ENCODE results near the gene ECHDC3.

The ECHDC3 gene

GRCh38 chr10:11757821-11758463 lies 15.8 kb downstream of the ECHDC3 start (continued):
- TF ChIP-seq ZNF518A (tag by site-specific recombination; conservative IDR thresholded peaks at IDR 0.05; ENCODE audit: low read depth) (no peak), ZNF843 (tag by site-specific recombination; IDR thresholded peaks at IDR 0.05) (no peak), ZNF660 (tag by site-specific recombination; IDR thresholded peaks at IDR 0.05) (peak; percentile 4; the same call in 1 of the 2 replicates), ZBTB17 (tag by site-specific recombination; IDR thresholded peaks at IDR 0.05) (peak; percentile 36; the same call in 1 of the 2 replicates), ZNF561 (tag by site-specific recombination; IDR thresholded peaks at IDR 0.05; ENCODE audit: borderline replicate concordance) (no peak), MYNN (tag by site-specific recombination; IDR thresholded peaks at IDR 0.05; ENCODE audit: borderline replicate concordance) (no peak), ZNF830 (tag by site-specific recombination; IDR thresholded peaks at IDR 0.05; ENCODE audit: low read depth) (no peak), ZNF571 (tag by site-specific recombination; IDR thresholded peaks at IDR 0.05) (no peak), SCRT2 (tag by site-specific recombination; IDR thresholded peaks at IDR 0.05) (peak; percentile 45), ZNF280D (tag by site-specific recombination; IDR thresholded peaks at IDR 0.05) (no peak), ZEB2 (tag by site-specific recombination; IDR thresholded peaks at IDR 0.05) (0 out of 2 replicates have a peak, but pooled peaks have one; percentile 25), YY2 (tag by site-specific recombination; IDR thresholded peaks at IDR 0.05) (no peak)

- Histone ChIP-seq H3K4me3 (ENCODE audit: low read depth, low read length) (no peak overlapping the region), H3K9me3 (ENCODE audit: control insufficient read depth, insufficient read depth, low read depth, low read length) (no peaks in the 10 kb centered on the region), H3K4me1 (ENCODE audit: control insufficient read depth, insufficient read depth, low read length) (peaks cover 4% of the 10 kb centered on the region; the same call in 1 of the 2 replicates), H3K36me3 (ENCODE audit: control insufficient read depth in 2 of 2, insufficient read depth in 1 of 2, low read length in 2 of 2) (no peaks in the 10 kb centered on the region; a peak in 1 of 3 replicates), H3K27ac (ENCODE audit: extremely low read depth, low read depth, low read length) (no peak overlapping the region)
- ChIA-PET POLR2A (no interaction called here), CTCF (interaction anchor here (0.6 to 6.3 kb wide), 19 partner anchors 8 to 345 kb away, joined by 3 to 59 read pairs (median 3); no protein-coding TSS in a partner anchor)
- TF ChIP-seq RBAK (tag by site-specific recombination; IDR thresholded peaks at IDR 0.05) (0 out of 2 replicates have a peak, but pooled peaks have one; percentile 71), KLF1 (tag by site-specific recombination; IDR thresholded peaks at IDR 0.05) (peak; percentile 90), ATF2 (tag by site-specific recombination; IDR thresholded peaks at IDR 0.05; ENCODE audit: low read depth) (0 out of 2 replicates have a peak, but pooled peaks have one; percentile 16), ZNF121 (tag by site-specific recombination; IDR thresholded peaks at IDR 0.05) (no peak), ZNF645 (tag by site-specific recombination; IDR thresholded peaks at IDR 0.05) (no peak), ZNF629 (tag by site-specific recombination; IDR thresholded peaks at IDR 0.05) (peak; percentile 45; the same call in 1 of the 2 replicates), HOXD13 (CRISPR knock-in tag; IDR thresholded peaks at IDR 0.05; ENCODE audit: borderline replicate concordance) (no peak), ZFHX2 (tag by site-specific recombination; conservative IDR thresholded peaks at IDR 0.05) (peak; percentile 49), ZNF324 (tag by site-specific recombination; IDR thresholded peaks at IDR 0.05) (0 out of 2 replicates have a peak, but pooled peaks have one; percentile 35), ZNF394 (tag by site-specific recombination; IDR thresholded peaks at IDR 0.05; ENCODE audit: borderline replicate concordance) (peak; percentile 19; the same call in 1 of the 2 replicates), ZNF362 (tag by site-specific recombination; IDR thresholded peaks at IDR 0.05) (no peak)
These were observed 16.5 kb downstream of the ECHDC3 start for GRCh38 chr10:11758527-11759236.

All from HEK293 (cell line).